CD4-positive, alpha-beta memory T cell (primary cell): Measurements from ENCODE around the gene EML6. TPM values are rescaled to one million over a fixed set of nuclear protein-coding genes. Genes with fewer than 3 reads are reported as not detected.

Experiments
- CTCF ChIA-PET: fragments of 350-600 bp; sonication (Branson Sonifier 250); formaldehyde crosslinking; loops from one replicate; lab custom pipeline; 2021; ENCODE audit warnings: inconsistent platforms; ENCODE audit not compliant: partially characterized antibody; lab: Charles Lee
- POLR2A ChIA-PET: fragments of 350-600 bp; sonication (Branson Sonifier 250); formaldehyde crosslinking; loops from one replicate; lab custom pipeline; 2021; ENCODE audit not compliant: partially characterized antibody; lab: Charles Lee
- DNase-seq, 5 donors: peaks; one replicate each; pipeline versions ENCODE4 v3.0.0 to v3.0.0-alpha.2; 2020 to 2022; ENCODE audit warnings: mixed read lengths in 1 of 5
- H3K27ac ChIP-seq: one replicate; pipeline ENCODE4 v1.7.0; 2013; ENCODE audit warnings: low read depth, low read length
- H3K27me3 ChIP-seq: 2 replicates; pipeline ENCODE4 v1.7.0; 2013; ENCODE audit warnings: mild to moderate bottlenecking, low read length, moderate library complexity; ENCODE audit not compliant: insufficient read depth
- H3K36me3 ChIP-seq: 2 replicates; pipeline ENCODE4 v1.7.0; 2013; ENCODE audit warnings: mild to moderate bottlenecking, low read length, moderate library complexity; ENCODE audit not compliant: insufficient read depth
- H3K4me1 ChIP-seq: 2 replicates; pipeline ENCODE4 v1.7.0; 2013; ENCODE audit warnings: mild to moderate bottlenecking, low read length, moderate library complexity; ENCODE audit not compliant: insufficient read depth
- H3K4me3 ChIP-seq, 2 donors: one replicate each; pipeline ENCODE4 v1.7.0; 2013; ENCODE audit warnings: low read length in 2 of 2, mild to moderate bottlenecking in 1 of 2
- H3K9me3 ChIP-seq, 2 donors: one replicate each; pipeline ENCODE4 v1.7.0; 2013; ENCODE audit warnings: low read length in 2 of 2, control low read depth in 1 of 2; ENCODE audit not compliant: control insufficient read depth in 1 of 2
- H3K27ac Mint-ChIP-seq, 7 donors: one replicate each; pipeline ENCODE4 v1.8.0; 2020 to 2021; ENCODE audit warnings: mixed read lengths in 7 of 7, mild to moderate bottlenecking in 6 of 7, inconsistent platforms in 3 of 7, moderate library complexity in 3 of 7
- H3K27me3 Mint-ChIP-seq, 2 donors: one replicate each; pipeline ENCODE4 v1.8.0; 2020 to 2021; ENCODE audit warnings: mixed read lengths in 2 of 2
- H3K36me3 Mint-ChIP-seq, 2 donors: one replicate each; pipeline ENCODE4 v1.8.0; 2020 to 2021; ENCODE audit warnings: mixed read lengths in 2 of 2, inconsistent platforms in 1 of 2, mild to moderate bottlenecking in 1 of 2
- H3K4me1 Mint-ChIP-seq, 4 donors: one replicate each; pipeline ENCODE4 v1.8.0; 2020 to 2021; ENCODE audit warnings: mixed read lengths in 4 of 4, mild to moderate bottlenecking in 1 of 4
- H3K4me3 Mint-ChIP-seq, 8 donors: one replicate each; pipeline ENCODE4 v1.8.0; 2020 to 2021; ENCODE audit warnings: mixed read lengths in 8 of 8, mild to moderate bottlenecking in 7 of 8, moderate library complexity in 6 of 8, inconsistent platforms in 3 of 8
- H3K9me3 Mint-ChIP-seq, 8 donors: one replicate each; pipeline ENCODE4 v1.8.0; 2020 to 2021; ENCODE audit warnings: mixed read lengths in 8 of 8, mild to moderate bottlenecking in 5 of 8, inconsistent platforms in 3 of 8, moderate library complexity in 1 of 8
- intact Hi-C: fragments of 100-400 bp; cut with micrococcal nuclease; formaldehyde crosslinking; loops from one replicate; pipeline ENCODE4 v1.15.1; 2023
- polyA plus RNA-seq, 2 donors: library from polyadenylated mRNA; unstranded; fragments of 300-500 nt; fragmentation: Illumina TruSeq; gene quantifications; one replicate each; pipeline ENCODE4 v1.2.3, GENCODE V29; 2021
- total RNA-seq, 2 experiments: library from RNA; stranded (reverse); gene quantifications; one replicate each; pipeline ENCODE4 v1.2.3, GENCODE V29; 2021

EML6 gene
- total and polyA plus RNA-seq, 4 experiments from 2014 or later, result 0.02 to 3.9 (median 1.8) TPM; not detected in 1

DNA sequence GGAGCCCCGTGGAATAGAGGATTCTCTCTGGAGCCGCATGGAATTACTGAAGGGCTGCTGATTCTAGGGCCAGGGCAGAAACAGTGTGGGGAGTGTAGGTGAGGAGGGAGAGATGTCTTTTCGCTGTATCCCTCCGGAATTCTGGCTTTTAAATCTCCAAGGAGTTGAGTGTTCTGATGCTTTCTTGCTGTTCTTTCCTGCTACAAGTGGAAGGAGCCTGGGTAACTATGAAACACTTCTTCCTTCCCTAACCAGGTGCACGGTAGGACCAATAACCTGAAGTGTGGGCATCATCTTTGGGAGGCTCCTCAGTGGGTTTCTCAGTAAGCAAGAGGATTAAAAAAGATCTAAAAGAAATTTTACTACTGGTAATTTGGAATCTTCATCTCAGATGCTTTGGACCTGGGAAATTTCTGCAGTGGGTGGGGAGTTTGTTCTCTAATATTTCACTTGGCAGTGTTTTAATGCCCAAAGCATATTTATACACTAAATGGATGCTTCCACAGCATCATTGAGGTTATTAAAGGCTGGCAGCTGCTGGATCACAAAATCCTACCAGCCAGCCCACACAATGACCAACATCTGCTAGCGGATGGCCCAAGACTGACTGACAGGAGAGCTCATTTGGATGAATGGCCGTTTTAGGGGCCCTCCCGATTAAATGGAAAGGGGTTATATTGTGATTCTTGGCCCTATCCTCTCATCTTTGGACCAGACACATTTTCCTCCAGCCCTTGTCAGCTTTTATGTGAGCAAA lies 2.1 kb downstream of the EML6 start:
- CTCF ChIA-PET, result no interaction called here
- Histone ChIP-seq H3K9me3 (no peaks in the 10 kb centered on the region), H3K4me1 (peaks cover 18% of the 10 kb centered on the region), H3K27me3 (peaks cover 15% of the 10 kb centered on the region), H3K27ac (no peak overlapping the region), H3K36me3 (no peaks in the 10 kb centered on the region), H3K4me3 (no peak overlapping the region)
- intact Hi-C loops, result loop anchor here (10.0 kb wide), 2 partner anchors 689 to 761 kb away; partner anchors contain the start of gene CCDC88A
- Mint-ChIP-seq H3K36me3 (peaks cover 0 to 7% of the 10 kb centered on the region in 2 donors), H3K4me3 (peak overlapping the region; percentile 80 to 92 (median 84)), H3K27me3 (peaks cover 14 to 17% of the 10 kb centered on the region in 2 donors), H3K27ac (peak overlapping the region in 5 of 7 donors; percentile 25 to 70 (median 60)), H3K9me3 (peaks cover 0 to 2% (median 0%) of the 10 kb centered on the region in 8 donors), H3K4me1 (peaks cover 8 to 29% (median 16%) of the 10 kb centered on the region in 4 donors)
- POLR2A ChIA-PET, result no interaction called here
- DNase-seq, result no peak

DNA sequence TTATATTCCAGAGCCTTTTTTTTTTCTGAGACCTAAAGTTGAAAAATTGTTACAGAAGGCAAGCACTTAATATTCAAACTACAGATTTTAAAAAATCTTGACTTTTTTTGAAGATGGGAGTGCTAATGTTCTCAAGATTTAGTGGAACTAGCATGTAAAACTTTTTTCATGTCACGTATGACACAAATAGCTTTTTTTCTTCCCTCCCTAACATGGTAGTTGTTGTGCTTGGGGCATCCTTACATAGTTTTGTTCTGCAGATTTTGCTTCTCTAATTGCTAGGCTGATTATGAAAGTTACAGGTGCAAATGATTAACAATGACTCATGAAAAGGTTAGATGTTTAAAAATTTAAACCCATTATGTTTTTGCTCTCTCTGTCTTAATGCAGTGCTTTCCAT lies 3.0 kb downstream of the EML6 start:
- intact Hi-C loops, result loop anchor here (10.0 kb wide), 2 partner anchors 688 to 762 kb away; partner anchors contain the start of gene CCDC88A
- ChIA-PET POLR2A (no interaction called here), CTCF (interaction anchor here (1.1 kb wide), 1 partner anchor 22 kb away, joined by 3 read pairs; no protein-coding TSS in a partner anchor)
- Mint-ChIP-seq H3K27me3 (peaks cover 17 to 18% of the 10 kb centered on the region in 2 donors), H3K4me3 (peak overlapping the region in 2 of 8 donors; percentile 0 to 5), H3K4me1 (peaks cover 8 to 29% (median 16%) of the 10 kb centered on the region in 4 donors), H3K36me3 (peaks cover 0 to 7% of the 10 kb centered on the region in 2 donors), H3K9me3 (peaks cover 0 to 2% (median 0%) of the 10 kb centered on the region in 8 donors), H3K27ac (no peak overlapping the region)
- Histone ChIP-seq H3K36me3 (no peaks in the 10 kb centered on the region), H3K27me3 (peaks cover 15% of the 10 kb centered on the region), H3K4me3 (no peak overlapping the region), H3K27ac (no peak overlapping the region), H3K9me3 (no peaks in the 10 kb centered on the region), H3K4me1 (peaks cover 18% of the 10 kb centered on the region)
- DNase-seq, result no peak

- Mint-ChIP-seq H3K9me3 (peaks cover 0 to 2% (median 0%) of the 10 kb centered on the region in 8 donors), H3K4me1 (peaks cover 8 to 29% (median 16%) of the 10 kb centered on the region in 4 donors), H3K27ac (peak overlapping the region in 1 of 7 donors; percentile 61), H3K36me3 (peaks cover 0 to 7% of the 10 kb centered on the region in 2 donors), H3K4me3 (no peak overlapping the region), H3K27me3 (peaks cover 17 to 18% of the 10 kb centered on the region in 2 donors)
- intact Hi-C loops, result loop anchor here (10.0 kb wide), 2 partner anchors 688 to 762 kb away; partner anchors contain the start of gene CCDC88A
- no peaks in the 10 kb centered on the region for H3K9me3 ChIP-seq
- no peak overlapping the region for H3K4me3 ChIP-seq
- no peak for DNase-seq
- ChIA-PET POLR2A (no interaction called here), CTCF (interaction anchor here (1.1 kb wide), 1 partner anchor 23 kb away, joined by 3 read pairs; no protein-coding TSS in a partner anchor)
- H3K27ac ChIP-seq, result no peak overlapping the region
- H3K27me3 ChIP-seq, result peaks cover 15% of the 10 kb centered on the region
- peaks cover 18% of the 10 kb centered on the region for H3K4me1 ChIP-seq
- H3K36me3 ChIP-seq, result no peaks in the 10 kb centered on the region
Measured at GRCh38 chr2:54726940-54727339, 3.5 kb downstream of the EML6 start.

- Mint-ChIP-seq H3K27ac (no peak overlapping the region), H3K4me3 (no peak overlapping the region), H3K9me3 (peaks cover 0 to 3% (median 0%) of the 10 kb centered on the region in 8 donors), H3K4me1 (peaks cover 8 to 14% (median 10%) of the 10 kb centered on the region in 4 donors), H3K27me3 (peaks cover 21% of the 10 kb centered on the region in 2 donors), H3K36me3 (peaks cover 0 to 5% of the 10 kb centered on the region in 2 donors)
- Histone ChIP-seq H3K9me3 (no peaks in the 10 kb centered on the region), H3K4me3 (no peak overlapping the region), H3K4me1 (peaks cover 11% of the 10 kb centered on the region), H3K36me3 (no peaks in the 10 kb centered on the region), H3K27me3 (peaks cover 15% of the 10 kb centered on the region), H3K27ac (no peak overlapping the region)
- intact Hi-C loops, result loop anchor here (10.0 kb wide), 2 partner anchors 686 to 764 kb away; partner anchors contain the start of gene CCDC88A
- no peak for DNase-seq
- CTCF ChIA-PET, result no interaction called here
- POLR2A ChIA-PET, result no interaction called here
Measured at GRCh38 chr2:54728669-54729120, 5.2 kb downstream of the EML6 start.

DNA sequence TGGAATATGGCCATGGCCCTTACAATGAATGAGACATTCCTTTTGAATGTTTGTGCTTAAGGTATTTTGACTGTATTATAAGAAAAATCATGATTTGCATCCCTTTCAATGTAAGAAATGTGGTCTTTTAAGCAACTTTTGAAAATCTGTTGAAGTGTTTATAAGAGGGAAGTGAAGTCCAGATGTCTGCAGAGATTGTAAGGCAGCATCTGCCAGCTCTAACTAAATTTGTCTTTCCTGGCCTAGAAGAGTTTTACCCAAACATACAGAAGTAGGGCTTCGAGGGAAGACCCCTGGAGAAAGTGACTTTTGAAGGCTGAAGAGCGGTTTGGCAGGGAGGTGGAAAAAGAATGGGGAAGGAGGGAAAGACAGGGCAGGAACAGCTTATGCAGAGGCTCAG lies 12.2 kb downstream of the EML6 start:
- H3K4me3 Mint-ChIP-seq, result no peak overlapping the region
- intact Hi-C loops, result no loop called here
- H3K27me3 Mint-ChIP-seq, result peaks cover 11 to 13% of the 10 kb centered on the region in 2 donors
- no peaks in the 10 kb centered on the region for H3K4me1 ChIP-seq
- no peak overlapping the region for H3K4me3 ChIP-seq
- H3K4me1 Mint-ChIP-seq, result no peaks in the 10 kb centered on the region
- no peaks in the 10 kb centered on the region for H3K9me3 ChIP-seq
- POLR2A ChIA-PET, result no interaction called here
- no peaks in the 10 kb centered on the region for H3K27me3 ChIP-seq
- DNase-seq, result no peak
- CTCF ChIA-PET, result no interaction called here
- H3K36me3 ChIP-seq, result no peaks in the 10 kb centered on the region
- peaks cover 0 to 2% (median 0%) of the 10 kb centered on the region in 8 donors for H3K9me3 Mint-ChIP-seq
- no peak overlapping the region for H3K27ac Mint-ChIP-seq
- H3K36me3 Mint-ChIP-seq, result no peaks in the 10 kb centered on the region
- H3K27ac ChIP-seq, result no peak overlapping the region

DNA sequence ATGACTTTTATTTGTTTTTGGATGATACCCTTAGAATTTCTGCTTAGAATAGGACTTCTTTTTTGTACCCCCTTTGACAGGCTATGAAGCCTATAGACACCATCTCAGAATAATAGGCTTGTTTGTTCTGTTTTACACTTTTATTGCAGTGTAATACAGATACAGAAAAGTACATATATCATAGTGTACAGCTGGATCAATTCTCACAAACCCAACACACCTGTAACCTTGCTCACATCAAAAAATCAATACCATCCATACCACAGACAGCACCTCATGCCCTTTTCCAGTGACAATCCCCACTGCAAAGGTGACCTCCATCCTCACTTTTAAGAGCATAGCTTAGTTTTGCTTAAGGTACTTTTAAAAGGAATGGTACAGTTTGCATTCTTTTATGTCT lies 14.8 kb downstream of the EML6 start:
- H3K27ac ChIP-seq, result no peak overlapping the region
- H3K9me3 Mint-ChIP-seq, result no peaks in the 10 kb centered on the region
- intact Hi-C loops, result no loop called here
- H3K27me3 ChIP-seq, result no peaks in the 10 kb centered on the region
- no peaks in the 10 kb centered on the region for H3K4me1 ChIP-seq
- H3K36me3 ChIP-seq, result no peaks in the 10 kb centered on the region
- no peak overlapping the region for H3K27ac Mint-ChIP-seq
- H3K4me3 Mint-ChIP-seq, result no peak overlapping the region
- CTCF ChIA-PET, result interaction anchor here (0.5 kb wide), 1 partner anchor 33 kb away, joined by 3 read pairs; no protein-coding TSS in a partner anchor
- peaks cover 17 to 18% of the 10 kb centered on the region in 2 donors for H3K27me3 Mint-ChIP-seq
- POLR2A ChIA-PET, result interaction anchor here (0.5 kb wide), 1 partner anchor 41 kb away, joined by 3 read pairs; no protein-coding TSS in a partner anchor
- no peak overlapping the region for H3K4me3 ChIP-seq
- no peak for DNase-seq
- H3K36me3 Mint-ChIP-seq, result no peaks in the 10 kb centered on the region
- H3K9me3 ChIP-seq, result no peaks in the 10 kb centered on the region
- H3K4me1 Mint-ChIP-seq, result no peaks in the 10 kb centered on the region

GRCh38 chr2:54740333-54740732 lies 16.9 kb downstream of the EML6 start:
- no peaks in the 10 kb centered on the region for H3K4me1 ChIP-seq
- ChIA-PET CTCF (interaction anchor here (0.7 to 1.0 kb wide), 2 partner anchors 10 to 864 kb away, joined by 3 read pairs; no protein-coding TSS in a partner anchor), POLR2A (no interaction called here)
- no peaks in the 10 kb centered on the region for H3K9me3 ChIP-seq
- no peaks in the 10 kb centered on the region for H3K36me3 ChIP-seq
- DNase-seq, result no peak
- H3K4me3 ChIP-seq, result no peak overlapping the region
- no peaks in the 10 kb centered on the region for H3K27me3 ChIP-seq
- Mint-ChIP-seq H3K36me3 (no peaks in the 10 kb centered on the region), H3K4me3 (no peak overlapping the region), H3K27me3 (peaks cover 12 to 17% of the 10 kb centered on the region in 2 donors), H3K27ac (no peak overlapping the region), H3K9me3 (no peaks in the 10 kb centered on the region), H3K4me1 (no peaks in the 10 kb centered on the region)
- H3K27ac ChIP-seq, result no peak overlapping the region
- intact Hi-C loops, result no loop called here
